IPS DF 6.9 (cell line): ENCODE data around the gene FCN1.

ENCODE experiments used
- DNase-seq: peaks from one replicate; pipeline ENCODE4 v3.0.0-alpha.2; 2013; ENCODE audit warnings: low read depth, low spot score
- H3K27ac ChIP-seq: one replicate; pipeline ENCODE4 v1.5.1; 2013; ENCODE audit warnings: low read length, control low read depth
- H3K27me3 ChIP-seq: 2 replicates; pipeline ENCODE4 v1.6.1; 2013; ENCODE audit warnings: mild to moderate bottlenecking, low read length; ENCODE audit not compliant: control insufficient read depth, insufficient read depth
- H3K36me3 ChIP-seq: 2 replicates; pipeline ENCODE4 v1.6.1; 2013; ENCODE audit warnings: low read length; ENCODE audit not compliant: control insufficient read depth, insufficient read depth
- H3K4me1 ChIP-seq: 2 replicates; pipeline ENCODE4 v1.6.1; 2013; ENCODE audit warnings: low read length; ENCODE audit not compliant: control insufficient read depth, insufficient read depth
- H3K4me3 ChIP-seq: 2 replicates; pipeline ENCODE4 v1.5.1; 2013; ENCODE audit warnings: mild to moderate bottlenecking, low read length
- H3K9me3 ChIP-seq: 2 replicates; pipeline ENCODE4 v1.6.1; 2013; ENCODE audit warnings: low read length, inconsistent platforms; ENCODE audit not compliant: control insufficient read depth, insufficient read depth
- WGBS: extraction: QIAGEN DNeasy Blood & Tissue Kit; methylation state at CpG from one replicate; pipeline ENCODE4 v1.1.7; 2013; ENCODE audit warnings: mixed read lengths, missing lambda C conversion rate; ENCODE audit not compliant: insufficient read length, insufficient coverage; 5-methylcytosine and 5-hydroxymethylcytosine counted together

FCN1 gene

DNA sequence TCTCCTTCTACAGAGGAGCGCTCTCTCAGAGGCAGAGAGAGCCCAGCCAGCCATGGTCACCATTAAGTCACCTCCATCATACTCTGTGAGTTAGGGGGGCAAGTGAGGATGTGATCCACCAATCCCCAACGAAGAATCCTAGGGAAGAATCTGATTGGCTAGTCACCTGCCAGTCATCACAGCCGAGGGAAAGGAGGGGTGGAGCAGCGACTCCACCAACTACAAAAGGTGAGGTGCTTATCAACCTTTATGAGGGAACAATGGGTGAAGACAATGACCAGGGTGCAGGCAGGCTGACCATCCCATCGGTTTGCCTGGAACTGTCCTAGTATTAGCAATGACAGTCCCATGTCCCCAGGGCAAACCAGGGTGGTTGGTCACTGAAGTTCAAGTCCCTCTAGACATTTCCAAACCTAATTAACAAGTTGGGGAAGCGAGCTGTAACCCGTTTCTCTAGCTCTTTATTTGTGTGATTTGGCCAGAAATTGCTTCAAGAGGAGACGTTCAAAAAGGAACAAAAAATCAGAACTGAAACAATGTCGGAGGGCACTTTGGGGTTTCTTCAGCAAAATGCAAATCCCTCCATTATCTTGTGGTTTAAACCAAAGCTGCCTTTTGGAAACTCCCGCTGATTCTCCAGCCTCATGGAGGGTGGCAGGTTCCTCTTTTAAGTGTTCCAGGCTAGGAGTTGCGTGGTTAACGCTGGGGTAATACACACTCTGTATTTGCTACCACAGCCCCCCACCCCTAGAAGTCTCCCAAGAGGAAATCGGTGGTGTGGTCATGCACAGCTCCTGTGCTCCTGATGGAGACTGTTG, 18.8 kb upstream of the FCN1 start:
- no peaks in the 10 kb centered on the region for H3K9me3 ChIP-seq
- H3K27ac ChIP-seq: no peak overlapping the region
- H3K36me3 ChIP-seq: no peaks in the 10 kb centered on the region
- no CpG with 5 or more reads among the region's 13 CpGs for WGBS
- H3K4me1 ChIP-seq: no peaks in the 10 kb centered on the region
- H3K27me3 ChIP-seq: no peaks in the 10 kb centered on the region
- no peak overlapping the region for H3K4me3 ChIP-seq
- no peak for DNase-seq

GRCh38 chr9:134935701-134936345, 18.1 kb upstream of the FCN1 start:
- Histone ChIP-seq H3K4me3 (no peak overlapping the region), H3K36me3 (no peaks in the 10 kb centered on the region), H3K27me3 (no peaks in the 10 kb centered on the region), H3K4me1 (no peaks in the 10 kb centered on the region), H3K9me3 (no peaks in the 10 kb centered on the region), H3K27ac (no peak overlapping the region)
- no peak for DNase-seq
- no CpG with 5 or more reads among the region's 27 CpGs for WGBS

GRCh38 chr9:134935056-134935640, 17.4 kb upstream of the FCN1 start:
- no peak overlapping the region for H3K27ac ChIP-seq
- DNase-seq: no peak
- H3K9me3 ChIP-seq: no peaks in the 10 kb centered on the region
- no peaks in the 10 kb centered on the region for H3K36me3 ChIP-seq
- WGBS: no CpG with 5 or more reads among the region's 17 CpGs
- H3K4me3 ChIP-seq: no peak overlapping the region
- no peaks in the 10 kb centered on the region for H3K4me1 ChIP-seq
- H3K27me3 ChIP-seq: no peaks in the 10 kb centered on the region

DNA sequence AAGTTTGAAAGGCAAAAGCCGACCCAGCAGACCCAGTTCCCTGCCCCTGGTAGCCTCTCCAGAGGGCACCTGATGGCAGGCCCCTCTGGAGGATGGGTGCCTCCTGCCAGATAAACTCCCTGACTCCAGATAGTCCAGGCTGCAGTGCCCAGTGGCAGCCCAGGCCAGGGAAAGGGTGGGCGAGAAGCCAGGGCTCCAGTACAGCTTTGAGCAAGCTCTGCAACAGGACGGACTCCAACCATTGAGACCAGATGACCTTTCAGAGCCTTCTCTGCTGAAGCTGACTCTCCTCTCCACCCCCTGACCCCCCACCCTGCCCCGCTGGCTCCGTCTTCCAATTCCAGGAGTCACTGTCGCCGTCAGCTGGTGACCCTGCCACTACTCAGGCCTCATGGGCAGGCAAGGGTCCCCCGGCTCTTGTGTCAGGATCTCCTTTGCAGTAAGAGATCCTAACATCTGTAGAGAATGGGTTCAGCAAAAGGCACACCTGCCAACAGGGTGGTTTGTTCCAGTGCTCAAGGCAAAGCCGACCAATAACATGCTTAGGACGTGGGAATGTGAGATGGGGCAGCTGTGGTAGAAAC, 15.5 kb upstream of the FCN1 start:
- WGBS: no CpG with 5 or more reads among the region's 10 CpGs

DNA sequence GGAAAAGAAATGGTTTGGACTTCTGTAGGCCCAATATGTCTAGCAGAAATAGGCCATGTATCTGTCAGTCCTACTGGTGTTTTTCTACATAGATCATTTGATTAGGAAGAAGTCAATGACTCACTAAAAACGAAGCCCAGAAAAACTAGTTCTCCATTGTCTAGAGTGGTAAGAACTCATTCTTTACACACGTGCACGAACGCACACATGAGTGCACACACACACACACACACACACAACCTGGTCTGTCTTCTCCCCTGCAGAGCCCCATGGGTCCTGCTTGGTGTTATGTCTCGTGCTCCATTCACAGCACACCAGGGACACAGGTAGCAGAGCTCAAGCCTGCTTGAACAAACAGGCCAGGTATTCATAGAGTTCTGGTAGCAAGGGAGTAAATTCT, 14.9 kb upstream of the FCN1 start:
- Histone ChIP-seq H3K4me1 (no peaks in the 10 kb centered on the region), H3K27me3 (no peaks in the 10 kb centered on the region), H3K4me3 (no peak overlapping the region)

More for the DNA sequence above, 15.5 kb upstream of the FCN1 start:
- Histone ChIP-seq H3K4me3 (no peak overlapping the region), H3K27me3 (no peaks in the 10 kb centered on the region), H3K4me1 (no peaks in the 10 kb centered on the region), H3K27ac (no peak overlapping the region), H3K36me3 (no peaks in the 10 kb centered on the region), H3K9me3 (no peaks in the 10 kb centered on the region)
- no peak for DNase-seq

DNA sequence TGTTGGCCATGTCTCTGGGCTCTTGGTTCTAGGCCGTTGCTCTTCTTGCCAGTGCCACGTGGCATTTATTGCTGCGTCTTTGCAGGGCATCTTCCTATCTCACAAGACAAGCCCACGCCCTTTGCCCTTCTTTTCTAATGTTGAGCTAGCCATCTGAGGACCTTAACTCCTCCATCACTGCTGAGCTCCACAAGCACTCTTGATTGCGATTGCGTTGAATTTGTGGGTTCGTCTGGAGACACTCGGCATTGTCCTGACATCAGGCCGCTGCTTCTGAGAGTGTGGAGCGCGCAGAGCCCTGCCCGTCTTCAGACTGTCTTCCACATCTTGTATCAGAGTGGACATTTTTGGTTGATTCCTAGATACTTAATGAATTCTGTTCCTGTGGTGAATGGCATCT, 14.5 kb upstream of the FCN1 start:
- no peaks in the 10 kb centered on the region for H3K9me3 ChIP-seq
- WGBS: no CpG with 5 or more reads among the region's 12 CpGs
- H3K27ac ChIP-seq: no peak overlapping the region
- no peaks in the 10 kb centered on the region for H3K36me3 ChIP-seq
- H3K27me3 ChIP-seq: no peaks in the 10 kb centered on the region
- H3K4me1 ChIP-seq: no peaks in the 10 kb centered on the region
- DNase-seq: no peak
- no peak overlapping the region for H3K4me3 ChIP-seq

More for the DNA sequence above, 14.9 kb upstream of the FCN1 start:
- H3K9me3 ChIP-seq: no peaks in the 10 kb centered on the region
- no peaks in the 10 kb centered on the region for H3K36me3 ChIP-seq
- no peak overlapping the region for H3K27ac ChIP-seq
- no peak for DNase-seq
- WGBS: no CpG with 5 or more reads among the region's 5 CpGs

GRCh38 chr9:134930398-134930797, 12.7 kb upstream of the FCN1 start:
- Histone ChIP-seq H3K27ac (no peak overlapping the region), H3K27me3 (no peaks in the 10 kb centered on the region), H3K9me3 (no peaks in the 10 kb centered on the region), H3K4me3 (no peak overlapping the region), H3K36me3 (no peaks in the 10 kb centered on the region), H3K4me1 (no peaks in the 10 kb centered on the region)
- WGBS: no CpG with 5 or more reads among the region's 13 CpGs
- DNase-seq: no peak

DNA sequence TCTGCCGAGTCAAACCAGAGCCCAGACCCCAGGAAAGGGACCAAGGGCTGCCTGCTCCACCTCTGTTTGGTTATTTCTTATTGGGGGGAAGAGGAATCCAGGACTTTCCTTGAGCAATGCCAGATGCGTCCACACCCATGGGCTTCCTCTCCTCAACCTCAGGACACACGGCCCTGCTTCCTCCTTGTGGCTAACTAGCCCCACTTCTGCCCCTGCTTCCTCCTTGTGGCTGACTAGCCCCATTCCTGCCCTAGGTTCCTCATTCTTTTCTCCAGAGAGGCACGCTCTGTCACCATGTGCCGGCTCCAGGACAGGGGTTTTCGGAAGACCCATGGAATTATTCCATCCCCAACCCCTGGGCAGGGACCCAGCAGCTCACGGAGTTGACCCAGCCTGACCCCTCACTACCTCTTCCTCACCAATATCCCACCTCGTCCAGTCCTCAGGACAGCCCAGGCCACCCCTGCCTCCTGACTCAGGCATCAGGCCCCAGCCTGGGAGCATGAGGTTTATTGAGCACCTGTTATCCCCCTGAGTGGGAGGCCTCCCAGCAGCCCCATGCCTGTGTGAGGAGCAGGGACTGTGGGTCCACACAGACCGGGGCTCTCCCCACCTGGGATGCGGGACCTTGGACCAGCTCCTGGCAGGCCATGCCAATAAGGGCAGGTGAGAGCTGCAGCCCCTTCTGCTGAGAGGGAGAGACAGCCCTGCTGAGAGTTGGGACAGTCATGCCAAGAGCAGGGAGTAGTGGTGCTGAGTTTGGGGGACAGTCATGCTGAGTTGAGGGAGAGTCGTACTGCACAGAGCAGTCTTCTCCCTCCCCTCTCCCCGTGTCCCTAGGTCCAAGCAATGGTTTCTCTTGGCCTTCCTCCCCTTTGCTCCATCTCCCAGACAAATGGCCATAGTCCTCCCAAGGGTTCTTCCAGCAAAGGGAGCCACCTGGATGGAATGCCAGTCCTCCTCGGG, 11.8 kb upstream of the FCN1 start:
- Histone ChIP-seq H3K4me3 (no peak overlapping the region), H3K4me1 (no peaks in the 10 kb centered on the region)

DNA sequence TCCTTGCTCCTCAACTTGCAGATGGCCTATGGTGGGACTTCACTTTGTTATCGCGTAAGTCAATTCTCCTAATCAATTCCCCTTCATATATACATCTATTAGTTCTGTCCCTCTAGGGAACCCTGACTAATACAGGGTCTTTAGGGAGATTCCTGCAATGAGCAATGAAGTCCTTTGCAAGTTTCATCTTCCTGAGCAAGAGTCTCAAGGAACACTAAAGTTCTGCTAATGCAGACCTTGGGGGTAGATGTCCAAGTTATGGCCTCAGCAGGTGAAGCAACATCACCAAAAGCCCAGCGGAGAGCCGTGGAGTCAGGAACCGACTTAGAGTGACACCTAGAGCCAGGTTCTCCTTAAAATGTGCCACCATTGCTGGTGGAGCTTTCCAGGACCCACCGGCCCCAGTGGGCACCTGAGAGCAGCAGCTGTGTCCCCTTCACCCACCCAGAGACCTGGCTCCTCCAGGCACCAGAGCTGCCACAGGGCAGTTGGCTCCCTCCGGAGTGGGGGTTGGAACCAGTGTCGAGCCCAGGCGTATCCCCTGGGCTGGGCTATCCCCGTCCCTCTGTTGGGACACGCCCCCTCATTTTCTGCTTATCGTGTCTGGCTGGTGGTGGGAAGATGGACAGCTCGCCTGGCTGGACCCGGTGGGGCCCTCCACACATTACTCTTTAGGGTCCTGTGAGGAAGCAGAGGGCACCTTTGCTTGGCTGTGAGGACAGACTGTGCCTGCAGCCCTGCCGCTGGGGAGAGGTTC, 10.9 kb upstream of the FCN1 start:
- Histone ChIP-seq H3K4me1 (no peaks in the 10 kb centered on the region), H3K27ac (no peak overlapping the region), H3K36me3 (no peaks in the 10 kb centered on the region), H3K27me3 (no peaks in the 10 kb centered on the region), H3K9me3 (no peaks in the 10 kb centered on the region), H3K4me3 (no peak overlapping the region)
- WGBS: no CpG with 5 or more reads among the region's 15 CpGs
- no peak for DNase-seq

More for the DNA sequence above, 11.8 kb upstream of the FCN1 start:
- no CpG with 5 or more reads among the region's 13 CpGs for WGBS
- Histone ChIP-seq H3K27ac (no peak overlapping the region), H3K27me3 (no peaks in the 10 kb centered on the region), H3K36me3 (no peaks in the 10 kb centered on the region), H3K9me3 (no peaks in the 10 kb centered on the region)
- DNase-seq: no peak
